Peyer's patch (tissue), 4 donors: Measurements from ENCODE around the gene KIAA1614. TPM values are rescaled to one million over a fixed set of nuclear protein-coding genes. Genes with fewer than 3 reads are reported as not detected.
A peak's percentile ranks its signal among the peaks of the same experiment; 100 is the strongest.

Source experiments
- DNase-seq, 3 donors: peaks; one replicate each; pipeline ENCODE4 v3.0.0-alpha.2; 2017 to 2019
- H3K27ac ChIP-seq, 4 donors: fragments of 200-600 bp; sonication (generic); one replicate each; pipeline ENCODE4 v1.5.1; 2016 to 2019
- H3K27me3 ChIP-seq, 2 donors: fragments of 200-600 bp; sonication (generic); one replicate each; pipeline ENCODE4 v1.5.1; 2019
- H3K36me3 ChIP-seq, 3 donors: fragments of 200-600 bp; sonication (generic); one replicate each; pipeline ENCODE4 v1.5.1; 2016 to 2019
- H3K4me1 ChIP-seq, 4 donors: fragments of 200-600 bp; sonication (generic); one replicate each; pipeline ENCODE4 v1.5.1; 2016 to 2019
- H3K4me3 ChIP-seq, 4 donors: fragments of 200-600 bp; sonication (generic); 1 replicate in 3 of 4; 2 replicates in 1 of 4; pipeline ENCODE4 v1.5.1; 2016 to 2019; ENCODE audit warnings: mild to moderate bottlenecking in 1 of 4
- H3K9me3 ChIP-seq, 4 donors: fragments of 200-600 bp; sonication (generic); one replicate each; pipeline ENCODE4 v1.5.1; 2016 to 2019; ENCODE audit warnings: mild to moderate bottlenecking in 1 of 4
- POLR2A ChIP-seq, 2 donors: fragments of 450-650 bp; IDR thresholded peaks; one replicate each; pipeline ENCODE4 v1.5.1; 2017; ENCODE audit warnings: antibody characterized with exemption in 2 of 2, mild to moderate bottlenecking in 2 of 2, moderate library complexity in 2 of 2
- total RNA-seq, 4 donors: library from RNA; depleted of rRNA; stranded (reverse); fragments of >200 nt; gene quantifications; one replicate each; pipeline ENCODE4 v1.1.0, GENCODE V29; 2016
- TF ChIP-seq, protein P1 (sequence below), 6 experiments: fragments of 450-650 bp in 4 of 6; fragments of 200-600 bp in 2 of 6; sonication (generic) in 1 of 6; IDR thresholded peaks; one replicate each; pipeline ENCODE4 v1.5.1; 2017 to 2019; ENCODE audit warnings: antibody characterized with exemption in 6 of 6, mild to moderate bottlenecking in 3 of 6, moderate library complexity in 1 of 6

Gene KIAA1614
- total RNA-seq, 4 donors from 2014 or later = 0.35 to 2.5 (median 1.7) TPM

DNA sequence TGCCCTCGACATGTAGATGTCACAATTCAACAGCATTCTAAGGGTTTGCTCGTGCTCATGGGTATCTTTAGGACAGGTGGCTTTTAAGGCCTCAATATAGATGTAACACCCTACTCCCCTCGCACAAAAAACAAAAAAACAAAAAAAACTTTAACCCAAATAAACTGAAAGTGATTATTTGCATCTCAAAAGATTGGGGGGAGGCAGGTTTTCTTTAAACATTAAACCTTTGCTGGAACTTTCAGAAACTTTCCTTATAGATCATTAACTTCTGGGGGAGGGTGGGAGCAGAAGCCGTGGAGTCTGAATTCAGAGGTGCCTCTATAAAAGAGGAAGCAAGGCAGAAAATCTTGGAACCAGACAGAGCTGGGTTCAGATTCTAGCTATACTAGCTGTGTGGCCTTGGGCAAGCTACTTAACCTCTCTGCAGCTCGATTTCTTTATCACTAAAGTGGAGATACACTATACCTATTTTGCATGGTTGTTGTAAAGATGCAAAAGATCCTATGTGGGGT lies 3.2 kb upstream of the KIAA1614 start:
- H3K27ac ChIP-seq = no peak overlapping the region

DNA sequence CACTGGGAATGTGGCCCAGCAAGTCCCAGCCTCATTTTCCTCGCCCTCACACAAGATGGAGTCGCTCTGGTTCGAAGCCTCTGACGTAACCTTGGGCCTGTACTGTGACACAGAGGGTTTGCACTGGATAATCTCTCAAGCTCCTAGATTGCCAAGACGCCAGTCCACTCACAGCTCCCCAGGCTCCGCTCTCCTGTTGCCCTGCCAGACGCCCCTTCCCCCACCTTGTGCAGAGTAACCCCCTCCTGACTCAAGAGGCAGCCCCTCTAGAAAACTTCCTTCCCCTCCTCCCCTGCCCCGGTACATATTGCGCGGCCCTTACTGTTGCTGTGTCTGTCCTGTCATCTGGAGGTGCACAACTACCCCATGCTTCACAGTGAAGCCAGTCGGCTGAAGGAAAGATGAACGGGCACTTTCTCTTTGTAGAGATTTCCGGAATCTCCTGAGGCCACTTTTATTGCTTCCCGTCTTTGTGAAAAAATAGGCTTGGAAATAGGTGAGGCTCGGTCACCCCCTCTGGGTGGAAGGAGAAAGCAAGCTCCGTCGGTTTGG lies 981 bp upstream of the KIAA1614 start:
- Histone ChIP-seq H3K4me3 (peak overlapping the region; percentile 38 to 64 (median 54)), H3K9me3 (no peaks in the 10 kb centered on the region), H3K27ac (peak overlapping the region; percentile 67 to 82 (median 77)), H3K27me3 (no peaks in the 10 kb centered on the region), H3K4me1 (peaks cover 0 to 14% (median 6%) of the 10 kb centered on the region in 4 donors), H3K36me3 (no peaks in the 10 kb centered on the region)
- TF ChIP-seq, protein P1, sequence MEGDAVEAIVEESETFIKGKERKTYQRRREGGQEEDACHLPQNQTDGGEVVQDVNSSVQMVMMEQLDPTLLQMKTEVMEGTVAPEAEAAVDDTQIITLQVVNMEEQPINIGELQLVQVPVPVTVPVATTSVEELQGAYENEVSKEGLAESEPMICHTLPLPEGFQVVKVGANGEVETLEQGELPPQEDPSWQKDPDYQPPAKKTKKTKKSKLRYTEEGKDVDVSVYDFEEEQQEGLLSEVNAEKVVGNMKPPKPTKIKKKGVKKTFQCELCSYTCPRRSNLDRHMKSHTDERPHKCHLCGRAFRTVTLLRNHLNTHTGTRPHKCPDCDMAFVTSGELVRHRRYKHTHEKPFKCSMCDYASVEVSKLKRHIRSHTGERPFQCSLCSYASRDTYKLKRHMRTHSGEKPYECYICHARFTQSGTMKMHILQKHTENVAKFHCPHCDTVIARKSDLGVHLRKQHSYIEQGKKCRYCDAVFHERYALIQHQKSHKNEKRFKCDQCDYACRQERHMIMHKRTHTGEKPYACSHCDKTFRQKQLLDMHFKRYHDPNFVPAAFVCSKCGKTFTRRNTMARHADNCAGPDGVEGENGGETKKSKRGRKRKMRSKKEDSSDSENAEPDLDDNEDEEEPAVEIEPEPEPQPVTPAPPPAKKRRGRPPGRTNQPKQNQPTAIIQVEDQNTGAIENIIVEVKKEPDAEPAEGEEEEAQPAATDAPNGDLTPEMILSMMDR (IDR thresholded peaks at IDR 0.05) = no peak
- no peak for TF ChIP-seq POLR2A (IDR thresholded peaks at IDR 0.05)
- DNase-seq = peak in 2 of 3 donors; percentile 22 to 27

More for the DNA sequence above, 3.2 kb upstream of the KIAA1614 start:
- no peaks in the 10 kb centered on the region for H3K9me3 ChIP-seq
- TF ChIP-seq POLR2A (IDR thresholded peaks at IDR 0.05) = no peak
- TF ChIP-seq, protein P1 (IDR thresholded peaks at IDR 0.05) = no peak
- no peaks in the 10 kb centered on the region for H3K36me3 ChIP-seq
- H3K4me3 ChIP-seq = no peak overlapping the region
- no peaks in the 10 kb centered on the region for H3K27me3 ChIP-seq
- peaks cover 0 to 14% (median 6%) of the 10 kb centered on the region in 4 donors for H3K4me1 ChIP-seq
- no peak for DNase-seq

DNA sequence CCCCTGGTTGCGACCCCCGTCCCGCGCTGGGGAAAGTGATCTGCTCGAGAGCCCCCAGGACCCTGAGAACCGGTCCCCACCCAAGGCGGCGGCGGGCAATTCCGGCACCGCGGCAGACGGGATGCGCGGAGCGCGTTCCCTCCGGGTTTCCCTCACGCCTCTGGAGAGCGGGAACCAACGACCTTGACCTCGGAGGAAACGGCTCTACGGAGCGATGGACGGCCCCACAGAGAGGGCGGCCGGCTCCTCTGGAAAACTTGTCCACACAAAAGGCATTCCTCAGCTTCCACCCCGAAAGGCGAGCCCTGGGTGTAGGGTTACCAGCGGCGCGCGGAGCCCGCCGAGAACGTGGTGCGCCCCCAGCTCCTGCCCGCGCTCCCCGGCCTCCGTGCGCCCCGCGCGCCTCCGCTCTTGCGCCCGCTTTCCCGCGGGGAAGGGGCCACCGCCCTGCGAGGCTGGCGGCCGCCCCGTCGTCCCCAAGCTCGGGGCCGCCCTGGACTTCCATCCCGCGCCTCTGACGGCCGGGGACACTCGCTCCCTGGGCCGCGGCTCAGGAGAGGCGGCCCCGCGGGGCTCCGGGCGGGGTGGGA lies 391 bp upstream of the KIAA1614 start:
- H3K27me3 ChIP-seq = no peaks in the 10 kb centered on the region
- H3K9me3 ChIP-seq = no peaks in the 10 kb centered on the region
- H3K36me3 ChIP-seq = no peaks in the 10 kb centered on the region
- peak overlapping the region; percentile 67 to 82 (median 77) for H3K27ac ChIP-seq
- peaks cover 0 to 14% (median 6%) of the 10 kb centered on the region in 4 donors for H3K4me1 ChIP-seq
- DNase-seq = peak in 1 of 3 donors; percentile 40
- peak overlapping the region; percentile 38 to 64 (median 54) for H3K4me3 ChIP-seq
- TF ChIP-seq POLR2A (IDR thresholded peaks at IDR 0.05) = no peak
- TF ChIP-seq, protein P1 (IDR thresholded peaks at IDR 0.05) = no peak

DNA sequence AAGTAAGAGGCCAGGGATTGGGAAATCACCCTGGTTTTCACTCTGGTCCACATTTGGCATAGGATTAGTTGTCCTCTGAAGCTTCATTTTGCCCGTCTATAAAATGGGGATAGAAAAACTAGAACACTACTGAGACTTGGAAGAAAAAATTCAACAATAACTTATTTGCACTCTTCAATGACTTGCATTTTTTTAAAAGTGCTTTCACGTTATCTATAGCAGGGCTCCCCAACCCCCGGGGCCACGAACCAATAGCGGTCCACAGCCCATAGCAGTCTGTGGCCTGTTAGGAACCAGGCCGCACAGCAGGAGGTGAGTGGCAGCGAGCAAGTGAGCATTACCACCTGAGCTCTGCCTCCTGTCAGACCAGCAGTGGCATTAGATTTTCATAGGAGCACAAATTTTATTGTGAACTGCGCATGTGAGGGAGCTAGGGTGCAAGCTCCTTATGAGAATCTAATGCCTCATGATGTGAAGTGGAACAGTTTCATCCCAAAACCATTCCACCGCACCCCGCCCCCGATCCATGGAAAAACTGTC lies 2.8 kb downstream of the KIAA1614 start:
- TF ChIP-seq, protein P1 (IDR thresholded peaks at IDR 0.05) = no peak
- DNase-seq = peak in 1 of 3 donors; percentile 28
- Histone ChIP-seq H3K4me1 (peaks cover 0 to 14% (median 6%) of the 10 kb centered on the region in 4 donors), H3K36me3 (no peaks in the 10 kb centered on the region), H3K4me3 (no peak overlapping the region), H3K27me3 (no peaks in the 10 kb centered on the region), H3K27ac (no peak overlapping the region), H3K9me3 (no peaks in the 10 kb centered on the region)

DNA sequence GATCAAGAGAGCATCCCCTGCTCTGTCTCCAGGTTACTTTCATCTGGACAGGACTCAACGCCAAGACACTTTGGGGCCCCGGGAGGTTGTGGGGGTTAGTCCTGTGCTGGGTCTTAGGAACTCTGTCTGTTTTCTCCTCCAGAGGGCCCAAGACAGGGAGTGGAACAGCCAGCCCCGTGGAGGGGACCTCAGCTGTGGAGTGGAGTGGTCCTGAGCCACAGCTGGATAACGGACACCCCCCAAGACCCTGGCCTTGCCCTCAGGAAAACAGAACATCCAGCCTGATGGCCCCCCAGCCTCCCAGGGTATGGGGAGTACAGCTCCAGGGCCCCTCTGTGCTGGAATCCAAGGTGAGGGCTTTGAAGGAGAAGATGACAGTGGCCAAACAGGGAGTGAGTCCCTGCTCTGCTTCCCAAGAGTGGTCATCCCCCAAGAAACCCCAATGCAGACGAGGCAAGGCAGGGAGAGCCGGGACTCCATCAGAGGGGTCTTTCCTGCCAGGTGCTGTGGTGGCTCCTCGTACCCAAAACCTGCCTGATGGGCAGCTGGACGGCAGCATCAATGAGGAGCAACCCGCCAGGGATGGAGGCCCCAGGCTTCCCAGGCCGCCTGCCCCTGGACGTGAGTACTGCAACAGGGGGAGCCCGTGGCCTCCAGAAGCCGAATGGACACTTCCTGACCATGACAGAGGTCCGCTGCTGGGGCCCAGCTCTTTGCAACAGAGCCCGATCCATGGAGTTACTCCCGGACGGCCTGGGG lies 3.5 kb downstream of the KIAA1614 start:
- H3K4me3 ChIP-seq = no peak overlapping the region
- H3K36me3 ChIP-seq = no peaks in the 10 kb centered on the region
- no peaks in the 10 kb centered on the region for H3K9me3 ChIP-seq
- DNase-seq = peak in 1 of 3 donors; percentile 33
- TF ChIP-seq, protein P1 (IDR thresholded peaks at IDR 0.05) = no peak
- TF ChIP-seq POLR2A (IDR thresholded peaks at IDR 0.05) = no peak
- H3K27me3 ChIP-seq = no peaks in the 10 kb centered on the region
- H3K4me1 ChIP-seq = peaks cover 0 to 14% (median 6%) of the 10 kb centered on the region in 4 donors
- no peak overlapping the region for H3K27ac ChIP-seq
